HepG2 (cell line): ENCODE results near the gene EHBP1. TPM values are rescaled to one million over a fixed set of nuclear protein-coding genes. Genes with fewer than 3 reads are reported as not detected.

Experiments
- CREB1 ChIP-seq, 2 experiments: fragments of 450-650 bp in 1 of 2; IDR thresholded peaks; 2 replicates each; pipeline ENCODE4 v1.6.1; 2016 to 2017; ENCODE audit warnings: control low read depth in 1 of 2, mild to moderate bottlenecking in 1 of 2, missing compliant biosample characterization in 1 of 2, missing genetic modification characterization in 1 of 2
- HNRNPH1 ChIP-seq: fragments of 200-400 bp; formaldehyde crosslinking; optimal IDR thresholded peaks from 2 replicates; pipeline ENCODE3; 2017; ENCODE audit warnings: mild to moderate bottlenecking, low read depth, low read length
- NCOA2 ChIP-seq: sonication (generic); formaldehyde crosslinking; IDR thresholded peaks from 2 replicates; pipeline ENCODE4 v1.8.0; 2022; ENCODE audit warnings: inconsistent platforms
- NFATC3 ChIP-seq: sonication (generic); formaldehyde crosslinking; IDR thresholded peaks from 2 replicates; pipeline ENCODE4 v1.5.1; 2020; ENCODE audit warnings: mild to moderate bottlenecking, missing genetic modification reagents
- ONECUT2 ChIP-seq: sonication (generic); formaldehyde crosslinking; IDR thresholded peaks from 2 replicates; pipeline ENCODE4 v1.4.0; 2020; ENCODE audit warnings: missing genetic modification reagents
- SALL2 ChIP-seq: sonication (generic); formaldehyde crosslinking; IDR thresholded peaks from 2 replicates; pipeline ENCODE4 v1.8.1; 2023; ENCODE audit warnings: mild to moderate bottlenecking, missing genetic modification reagents, inconsistent platforms
- SRSF1 ChIP-seq: fragments of 200-400 bp; formaldehyde crosslinking; optimal IDR thresholded peaks from 2 replicates; pipeline ENCODE3; 2017; ENCODE audit warnings: mild to moderate bottlenecking, low read depth, low read length, moderate library complexity
- SRY ChIP-seq: sonication (generic); formaldehyde crosslinking; IDR thresholded peaks from 2 replicates; pipeline ENCODE4 v1.8.0; 2022; ENCODE audit warnings: mild to moderate bottlenecking, missing genetic modification reagents
- ZBTB25 ChIP-seq: IDR thresholded peaks from 2 replicates; pipeline ENCODE4 v1.6.1; 2018; ENCODE audit warnings: missing genetic modification reagents
- ZBTB7B ChIP-seq: sonication (generic); formaldehyde crosslinking; IDR thresholded peaks from 2 replicates; pipeline ENCODE4 v1.4.0; 2020; ENCODE audit warnings: missing genetic modification reagents
- ZFP82 ChIP-seq: sonication (generic); formaldehyde crosslinking; IDR thresholded peaks from 2 replicates; pipeline ENCODE4 v1.5.1; 2020; ENCODE audit warnings: mild to moderate bottlenecking, missing genetic modification reagents, borderline replicate concordance
- ZFY ChIP-seq: sonication (generic); formaldehyde crosslinking; IDR thresholded peaks from 2 replicates; pipeline ENCODE4 v1.4.0; 2020; ENCODE audit warnings: missing genetic modification reagents
- ZNF83 ChIP-seq: sonication (generic); formaldehyde crosslinking; IDR thresholded peaks from 2 replicates; pipeline ENCODE4 v1.4.0; 2020; ENCODE audit warnings: missing genetic modification reagents, mild to moderate bottlenecking, borderline replicate concordance
- polyA plus RNA-seq, 8 experiments: library from polyadenylated mRNA; depleted of rRNA in 3 of 8; stranded (reverse) in 7 of 8; unstranded in 1 of 8; fragments of >200 nt; fragmentation: Illumina TruSeq in 4 of 8; extraction: Trizol in 4 of 8; gene quantifications; 2 replicates each; pipeline versions ENCODE4 v1.2.1 to v1.2.3, GENCODE V29; 2011 to 2016; ENCODE audit warnings: low read depth in 4 of 8, missing spikeins in 1 of 8, mixed read lengths in 1 of 8; ENCODE audit not compliant: insufficient read depth in 1 of 8
- total RNA-seq, 5 experiments: library from RNA; depleted of rRNA; stranded (reverse); fragments of >200 nt; fragmentation: Illumina TruSeq; extraction: Trizol; gene quantifications; 2 replicates each; pipeline ENCODE4 v1.2.3, GENCODE V29; 2016; ENCODE audit warnings: low read depth in 1 of 5
- TF ChIP-seq, protein P1 (sequence below), 2 experiments: fragments of 450-650 bp in 1 of 2; sonication (generic) in 1 of 2; formaldehyde crosslinking in 1 of 2; IDR thresholded peaks; 2 replicates each; pipeline versions ENCODE4 v1.6.1 to v1.8.0; 2016 to 2022; ENCODE audit warnings: antibody characterized with exemption in 1 of 2, mild to moderate bottlenecking in 1 of 2, missing genetic modification reagents in 1 of 2
- TF ChIP-seq, protein P2 (sequence below): sonication (generic); formaldehyde crosslinking; IDR thresholded peaks from 2 replicates; pipeline ENCODE4 v1.4.0; 2020; ENCODE audit warnings: mild to moderate bottlenecking, missing genetic modification reagents

The EHBP1 gene
- total and polyA plus RNA-seq, 2 of the 13 experiments (the other 11 are each of a cell fraction or from before 2014, with no cell fraction given) = 93.5 to 146 TPM

GRCh38 chr2:62705859-62706720 lies 577 bp downstream of the EHBP1 start (continued):
- TF ChIP-seq, protein P1, sequence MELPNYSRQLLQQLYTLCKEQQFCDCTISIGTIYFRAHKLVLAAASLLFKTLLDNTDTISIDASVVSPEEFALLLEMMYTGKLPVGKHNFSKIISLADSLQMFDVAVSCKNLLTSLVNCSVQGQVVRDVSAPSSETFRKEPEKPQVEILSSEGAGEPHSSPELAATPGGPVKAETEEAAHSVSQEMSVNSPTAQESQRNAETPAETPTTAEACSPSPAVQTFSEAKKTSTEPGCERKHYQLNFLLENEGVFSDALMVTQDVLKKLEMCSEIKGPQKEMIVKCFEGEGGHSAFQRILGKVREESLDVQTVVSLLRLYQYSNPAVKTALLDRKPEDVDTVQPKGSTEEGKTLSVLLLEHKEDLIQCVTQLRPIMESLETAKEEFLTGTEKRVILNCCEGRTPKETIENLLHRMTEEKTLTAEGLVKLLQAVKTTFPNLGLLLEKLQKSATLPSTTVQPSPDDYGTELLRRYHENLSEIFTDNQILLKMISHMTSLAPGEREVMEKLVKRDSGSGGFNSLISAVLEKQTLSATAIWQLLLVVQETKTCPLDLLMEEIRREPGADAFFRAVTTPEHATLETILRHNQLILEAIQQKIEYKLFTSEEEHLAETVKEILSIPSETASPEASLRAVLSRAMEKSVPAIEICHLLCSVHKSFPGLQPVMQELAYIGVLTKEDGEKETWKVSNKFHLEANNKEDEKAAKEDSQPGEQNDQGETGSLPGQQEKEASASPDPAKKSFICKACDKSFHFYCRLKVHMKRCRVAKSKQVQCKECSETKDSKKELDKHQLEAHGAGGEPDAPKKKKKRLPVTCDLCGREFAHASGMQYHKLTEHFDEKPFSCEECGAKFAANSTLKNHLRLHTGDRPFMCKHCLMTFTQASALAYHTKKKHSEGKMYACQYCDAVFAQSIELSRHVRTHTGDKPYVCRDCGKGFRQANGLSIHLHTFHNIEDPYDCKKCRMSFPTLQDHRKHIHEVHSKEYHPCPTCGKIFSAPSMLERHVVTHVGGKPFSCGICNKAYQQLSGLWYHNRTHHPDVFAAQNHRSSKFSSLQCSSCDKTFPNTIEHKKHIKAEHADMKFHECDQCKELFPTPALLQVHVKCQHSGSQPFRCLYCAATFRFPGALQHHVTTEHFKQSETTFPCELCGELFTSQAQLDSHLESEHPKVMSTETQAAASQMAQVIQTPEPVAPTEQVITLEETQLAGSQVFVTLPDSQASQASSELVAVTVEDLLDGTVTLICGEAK (IDR thresholded peaks at IDR 0.05) = no peak
- TF ChIP-seq, protein P1 (CRISPR knock-in tag; IDR thresholded peaks at IDR 0.05) = peak; percentile 64; the same call in 1 of the 2 replicates
- TF ChIP-seq SRSF1 (peak; percentile 47), NFATC3 (CRISPR knock-in tag) (no peak; the same call in 1 of the 2 replicates), ZBTB7B (peak; percentile 67), ZNF83 (no peak), ZFP82 (0 out of 2 replicates have a peak, but pooled peaks have one; percentile 7), SRY (CRISPR knock-in tag) (0 out of 2 replicates have a peak, but pooled peaks have one; percentile 58), ZFY (peak; percentile 63), NCOA2 (CRISPR knock-in tag) (0 out of 2 replicates have a peak, but pooled peaks have one; percentile 43), SALL2 (CRISPR knock-in tag) (0 out of 2 replicates have a peak, but pooled peaks have one; percentile 9), HNRNPH1 (peak; percentile 7), ONECUT2 (CRISPR knock-in tag) (0 out of 2 replicates have a peak, but pooled peaks have one; percentile 18), CREB1 (IDR thresholded peaks at IDR 0.05) (no peak), CREB1 (CRISPR knock-in tag; IDR thresholded peaks at IDR 0.05) (no peak), ZBTB25 (CRISPR knock-in tag) (no peak; the same call in 1 of the 2 replicates)
- TF ChIP-seq, protein P2, sequence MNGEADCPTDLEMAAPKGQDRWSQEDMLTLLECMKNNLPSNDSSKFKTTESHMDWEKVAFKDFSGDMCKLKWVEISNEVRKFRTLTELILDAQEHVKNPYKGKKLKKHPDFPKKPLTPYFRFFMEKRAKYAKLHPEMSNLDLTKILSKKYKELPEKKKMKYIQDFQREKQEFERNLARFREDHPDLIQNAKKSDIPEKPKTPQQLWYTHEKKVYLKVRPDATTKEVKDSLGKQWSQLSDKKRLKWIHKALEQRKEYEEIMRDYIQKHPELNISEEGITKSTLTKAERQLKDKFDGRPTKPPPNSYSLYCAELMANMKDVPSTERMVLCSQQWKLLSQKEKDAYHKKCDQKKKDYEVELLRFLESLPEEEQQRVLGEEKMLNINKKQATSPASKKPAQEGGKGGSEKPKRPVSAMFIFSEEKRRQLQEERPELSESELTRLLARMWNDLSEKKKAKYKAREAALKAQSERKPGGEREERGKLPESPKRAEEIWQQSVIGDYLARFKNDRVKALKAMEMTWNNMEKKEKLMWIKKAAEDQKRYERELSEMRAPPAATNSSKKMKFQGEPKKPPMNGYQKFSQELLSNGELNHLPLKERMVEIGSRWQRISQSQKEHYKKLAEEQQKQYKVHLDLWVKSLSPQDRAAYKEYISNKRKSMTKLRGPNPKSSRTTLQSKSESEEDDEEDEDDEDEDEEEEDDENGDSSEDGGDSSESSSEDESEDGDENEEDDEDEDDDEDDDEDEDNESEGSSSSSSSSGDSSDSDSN (CRISPR knock-in tag) = peak; percentile 95
